HCT116 (cell line): ENCODE results near the gene CASP8AP2. TPM values are rescaled to one million over a fixed set of nuclear protein-coding genes. Genes with fewer than 3 reads are reported as not detected.

Experiments used
- ATAC-seq: fragments of 200-7000 bp; cut with Tn5 transposase; 2 replicates; pipeline ENCODE4 v1.9.1; 2020; ENCODE audit warnings: mild to moderate bottlenecking, moderate library complexity
- BruUV-seq: library from RNA; stranded (reverse); fragments of 400-500 nt; replicated peaks from 2 replicates; lab custom pipeline; 2021; lab: Mats Ljungman, UMichigan
- CTCF ChIA-PET: fragments of 300-600 bp; sonication (Branson Sonifier 250); formaldehyde crosslinking; loops from one replicate; lab custom pipeline; 2021; ENCODE audit warnings: antibody characterized with exemption; lab: Charles Lee
- POLR2A ChIA-PET: fragments of 300-600, 350-600 bp; sonication (Branson Sonifier 250); formaldehyde crosslinking; loops from one replicate; lab custom pipeline; 2021; ENCODE audit warnings: antibody characterized with exemption; lab: Charles Lee
- RAD21 ChIA-PET, 2 experiments: fragments of 300-600 bp; sonication (Branson Sonifier 250); formaldehyde crosslinking; loops; one replicate each; lab custom pipeline; 2023; ENCODE audit warnings: low total read pairs in 2 of 2; ENCODE audit not compliant: uncharacterized antibody in 2 of 2, unreplicated experiment in 2 of 2, low non-redundant PET in 1 of 2; lab: Charles Lee
- DNase-seq: peaks from one replicate; pipeline ENCODE4 v3.0.0-alpha.2; 2010; ENCODE audit warnings: low read depth, low spot score
- H2AFZ ChIP-seq: fragments of 200-600 bp; shearing (Covaris generic), sonication (generic); 2 replicates; pipeline ENCODE4 v1.6.1; 2017; ENCODE audit warnings: low read depth, mixed run types, mixed read lengths, antibody characterized with exemption, low read length; ENCODE audit not compliant: poor library complexity, severe bottlenecking
- H3K27ac ChIP-seq: 2 replicates; pipeline ENCODE4 v1.5.1; 2012; ENCODE audit warnings: low read depth, low read length
- H3K27me3 ChIP-seq: fragments of 200-600 bp; sonication (generic); 2 replicates; pipeline ENCODE4 v1.6.1; 2016; ENCODE audit warnings: mixed run types, low read length, mixed read lengths; ENCODE audit not compliant: insufficient read depth
- H3K36me3 ChIP-seq, 2 experiments: fragments of 200-500 bp in 1 of 2; fragments of 200-600 bp in 1 of 2; sonication (Bioruptor generic) in 1 of 2; sonication (generic) in 1 of 2; 2 replicates each; pipeline versions ENCODE4 v1.5.1 to v1.6.1; 2014 to 2016; ENCODE audit warnings: low read length in 2 of 2, inconsistent platforms in 1 of 2, mixed read lengths in 1 of 2, mixed run types in 1 of 2; ENCODE audit not compliant: insufficient read depth in 2 of 2, control insufficient read depth in 1 of 2
- H3K4me1 ChIP-seq, 2 experiments: fragments of 200-600 bp in 1 of 2; sonication (generic) in 1 of 2; 2 replicates each; pipeline versions ENCODE4 v1.5.1 to v1.6.1; 2012 to 2017; ENCODE audit warnings: low read length in 2 of 2, inconsistent platforms in 1 of 2, mild to moderate bottlenecking in 1 of 2, mixed read lengths in 1 of 2, mixed run types in 1 of 2, moderate library complexity in 1 of 2; ENCODE audit not compliant: insufficient read depth in 2 of 2, control insufficient read depth in 1 of 2
- H3K4me2 ChIP-seq: fragments of 200-600 bp; sonication (generic); 2 replicates; pipeline ENCODE4 v1.6.1; 2017; ENCODE audit warnings: mixed run types, low read length, mixed read lengths
- H3K4me3 ChIP-seq, 2 experiments: fragments of 200-600 bp in 1 of 2; sonication (generic) in 1 of 2; replicated peaks in 1 of 2; 2 replicates each; pipeline ENCODE4 v1.5.1; 2011 to 2016; ENCODE audit warnings: low read length in 2 of 2, control low read depth in 1 of 2, low read depth in 1 of 2, mild to moderate bottlenecking in 1 of 2, mixed read lengths in 1 of 2, mixed run types in 1 of 2
- H3K79me2 ChIP-seq: fragments of 200-600 bp; sonication (generic); 2 replicates; pipeline ENCODE4 v1.6.1; 2017; ENCODE audit warnings: mild to moderate bottlenecking, mixed run types, low read length, moderate library complexity, mixed read lengths; ENCODE audit not compliant: insufficient read depth
- H3K9ac ChIP-seq: fragments of 200-600 bp; sonication (generic); 2 replicates; pipeline ENCODE4 v1.6.1; 2016; ENCODE audit warnings: low read length, mixed read lengths
- H3K9me2 ChIP-seq: fragments of 200-600 bp; sonication (generic), shearing (Covaris generic); 2 replicates; pipeline ENCODE4 v1.6.1; 2017; ENCODE audit warnings: mixed run types, mild to moderate bottlenecking, moderate library complexity; ENCODE audit not compliant: insufficient read depth
- H3K9me3 ChIP-seq, 2 experiments: fragments of 200-500 bp in 1 of 2; fragments of 200-600 bp in 1 of 2; sonication (Bioruptor generic) in 1 of 2; sonication (generic) in 1 of 2; 2 replicates each; pipeline ENCODE4 v1.6.1; 2014 to 2017; ENCODE audit warnings: low read length in 2 of 2, mixed read lengths in 2 of 2, inconsistent platforms in 1 of 2, low read depth in 1 of 2, mild to moderate bottlenecking in 1 of 2, mixed run types in 1 of 2, moderate library complexity in 1 of 2; ENCODE audit not compliant: control insufficient read depth in 1 of 2, insufficient read depth in 1 of 2
- H4K20me1 ChIP-seq: fragments of 200-600 bp; sonication (generic), shearing (Covaris generic); 2 replicates; pipeline ENCODE4 v1.6.1; 2017; ENCODE audit warnings: mixed run types, mild to moderate bottlenecking, moderate library complexity; ENCODE audit not compliant: insufficient read depth
- EZH2 ChIP-seq: fragments of 200-600 bp; sonication (generic); IDR thresholded peaks from 2 replicates; pipeline ENCODE4 v1.6.1; 2017; ENCODE audit warnings: antibody characterized with exemption, mixed run types
- EZH2phosphoT487 ChIP-seq: fragments of 200-600 bp; IDR thresholded peaks from 2 replicates; pipeline ENCODE4 v1.6.1; 2018; ENCODE audit warnings: antibody characterized with exemption, borderline replicate concordance
- JUND ChIP-seq: IDR thresholded peaks from 2 replicates; pipeline ENCODE4 v1.6.1; 2012
- SRF ChIP-seq: IDR thresholded peaks from 2 replicates; pipeline ENCODE4 v1.6.1; 2012; ENCODE audit warnings: low read depth
- YY1 ChIP-seq: IDR thresholded peaks from 2 replicates; pipeline ENCODE4 v1.6.1; 2011; ENCODE audit warnings: low read length, low read depth, moderate library complexity, mild to moderate bottlenecking; ENCODE audit not compliant: insufficient replicate concordance; ENCODE audit errors: extremely low read depth
- ZFX ChIP-seq: fragments of 450-650 bp; IDR thresholded peaks from 2 replicates; pipeline ENCODE4 v1.6.1; 2017
- intact Hi-C: fragments of 100-400 bp; cut with micrococcal nuclease; formaldehyde crosslinking; loops from 2 replicates; pipeline ENCODE4 v1.10.0; 2022
- total RNA-seq: library from RNA; stranded (reverse); gene quantifications from one replicate; pipeline ENCODE4 v1.2.1, GENCODE V29; 2021; ENCODE audit not compliant: unreplicated experiment
- TF ChIP-seq, protein P1 (sequence below): IDR thresholded peaks from 2 replicates; pipeline ENCODE4 v1.6.1; 2012; ENCODE audit warnings: low read depth

Gene CASP8AP2
- total RNA-seq, 1 experiment from 2014 or later: 18.6 TPM

DNA sequence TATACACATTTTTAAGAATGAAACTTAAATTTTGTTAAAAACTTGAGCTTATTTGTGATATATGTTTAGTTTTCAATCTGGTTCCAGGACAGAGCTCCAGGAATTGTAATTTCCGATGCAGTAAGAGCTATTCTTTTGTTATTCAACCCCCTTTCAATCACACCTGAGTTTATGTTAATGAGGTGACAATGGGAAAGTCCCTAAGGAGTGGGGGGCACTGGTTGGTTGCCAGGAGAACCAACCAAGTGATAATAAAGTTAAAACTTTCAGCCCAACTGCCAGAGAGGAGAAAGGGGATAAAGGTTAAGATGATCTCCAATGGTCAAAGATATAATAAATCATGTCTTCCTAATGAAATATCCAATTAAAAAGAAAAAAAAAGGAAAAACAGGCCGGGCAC lies 29.9 kb upstream of the CASP8AP2 start:
- intact Hi-C loops: loop anchor here (10.0 kb wide), 1 partner anchor 365 kb away; the partner anchor contains the start of gene ANKRD6
- Histone ChIP-seq H2AFZ (no peak overlapping the region), H3K79me2 (peaks cover 94% of the 10 kb centered on the region), H3K27ac (no peak overlapping the region), H3K4me3 (no peak overlapping the region), H4K20me1 (peaks cover 5% of the 10 kb centered on the region; the same call in 1 of the 2 replicates), H3K9me2 (no peaks in the 10 kb centered on the region), H3K27me3 (no peaks in the 10 kb centered on the region), H3K9me3 (no peaks in the 10 kb centered on the region), H3K9ac (no peak overlapping the region), H3K4me2 (no peak overlapping the region), H3K4me1 (no peaks in the 10 kb centered on the region), H3K36me3 (peaks cover 5 to 14% of the 10 kb centered on the region in 2 experiments; a peak in 3 of 4 replicates)
- BruUV-seq: no TSS peak
- ATAC-seq (no peak), DNase-seq (no peak)
- RAD21 ChIA-PET: no interaction called here
- TF ChIP-seq EZH2phosphoT487: no peak
- TF ChIP-seq YY1: no peak
- no peak for TF ChIP-seq JUND
- no peak for TF ChIP-seq EZH2
- TF ChIP-seq, protein P1, sequence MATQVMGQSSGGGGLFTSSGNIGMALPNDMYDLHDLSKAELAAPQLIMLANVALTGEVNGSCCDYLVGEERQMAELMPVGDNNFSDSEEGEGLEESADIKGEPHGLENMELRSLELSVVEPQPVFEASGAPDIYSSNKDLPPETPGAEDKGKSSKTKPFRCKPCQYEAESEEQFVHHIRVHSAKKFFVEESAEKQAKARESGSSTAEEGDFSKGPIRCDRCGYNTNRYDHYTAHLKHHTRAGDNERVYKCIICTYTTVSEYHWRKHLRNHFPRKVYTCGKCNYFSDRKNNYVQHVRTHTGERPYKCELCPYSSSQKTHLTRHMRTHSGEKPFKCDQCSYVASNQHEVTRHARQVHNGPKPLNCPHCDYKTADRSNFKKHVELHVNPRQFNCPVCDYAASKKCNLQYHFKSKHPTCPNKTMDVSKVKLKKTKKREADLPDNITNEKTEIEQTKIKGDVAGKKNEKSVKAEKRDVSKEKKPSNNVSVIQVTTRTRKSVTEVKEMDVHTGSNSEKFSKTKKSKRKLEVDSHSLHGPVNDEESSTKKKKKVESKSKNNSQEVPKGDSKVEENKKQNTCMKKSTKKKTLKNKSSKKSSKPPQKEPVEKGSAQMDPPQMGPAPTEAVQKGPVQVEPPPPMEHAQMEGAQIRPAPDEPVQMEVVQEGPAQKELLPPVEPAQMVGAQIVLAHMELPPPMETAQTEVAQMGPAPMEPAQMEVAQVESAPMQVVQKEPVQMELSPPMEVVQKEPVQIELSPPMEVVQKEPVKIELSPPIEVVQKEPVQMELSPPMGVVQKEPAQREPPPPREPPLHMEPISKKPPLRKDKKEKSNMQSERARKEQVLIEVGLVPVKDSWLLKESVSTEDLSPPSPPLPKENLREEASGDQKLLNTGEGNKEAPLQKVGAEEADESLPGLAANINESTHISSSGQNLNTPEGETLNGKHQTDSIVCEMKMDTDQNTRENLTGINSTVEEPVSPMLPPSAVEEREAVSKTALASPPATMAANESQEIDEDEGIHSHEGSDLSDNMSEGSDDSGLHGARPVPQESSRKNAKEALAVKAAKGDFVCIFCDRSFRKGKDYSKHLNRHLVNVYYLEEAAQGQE: no peak
- TF ChIP-seq ZFX: no peak
- no peak for TF ChIP-seq SRF
- POLR2A ChIA-PET: no interaction called here
- CTCF ChIA-PET: no interaction called here
